ENCODE measurements around the gene PLCH2. TPM values are rescaled to one million over a fixed set of nuclear protein-coding genes. Genes with fewer than 3 reads are reported as not detected.

PLCH2 gene
- total and polyA plus RNA-seq, 2 donors: 7.0 to 13.4 TPM

DNA sequence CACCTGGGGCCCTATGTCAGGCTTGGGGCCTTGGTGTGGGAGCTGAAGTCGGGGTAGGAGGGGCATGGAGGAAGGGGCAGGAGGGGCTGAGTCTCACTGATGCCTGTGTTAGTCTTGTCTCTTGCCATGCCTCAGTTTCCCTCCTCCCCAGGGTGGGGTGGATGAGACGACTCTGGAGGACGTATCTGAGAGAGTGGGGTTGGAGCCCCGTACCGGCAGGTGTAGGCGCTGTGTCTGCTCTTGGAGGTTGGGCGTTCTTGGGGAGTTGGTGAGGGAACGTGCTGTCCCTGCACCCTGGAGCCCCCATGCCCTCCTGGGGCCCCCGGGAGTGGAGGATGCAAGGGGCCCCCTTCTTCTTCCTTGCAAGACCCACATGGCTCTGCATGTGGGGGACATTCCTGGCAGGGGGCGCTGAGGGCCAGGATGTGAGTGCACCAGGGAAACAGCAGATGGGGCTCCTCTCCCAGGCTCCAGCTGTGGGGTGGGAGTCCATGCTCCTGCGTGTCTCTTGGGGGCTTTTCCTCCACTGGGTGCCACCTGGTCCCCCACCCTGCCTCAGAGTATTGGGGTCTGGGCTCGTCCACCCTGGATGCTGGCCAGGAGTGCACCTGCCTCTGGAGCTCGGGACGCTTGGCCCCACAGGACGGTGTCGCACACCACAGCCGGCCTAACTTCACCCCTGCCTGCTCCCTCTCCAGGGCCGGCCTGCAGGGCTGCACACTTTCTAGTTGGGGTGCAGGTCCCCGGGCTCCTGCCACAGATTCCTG, 78.7 kb downstream of the PLCH2 start:
- Histone ChIP-seq H3K4me1 (ENCODE audit: insufficient read depth) (no peaks in the 10 kb centered on the region), H3K4me3 (ENCODE audit: low read depth, low read length) (no peak overlapping the region), H3K27ac (ENCODE audit: low read depth) (no peak overlapping the region), H3K36me3 (ENCODE audit: insufficient read depth) (no peaks in the 10 kb centered on the region)
- WGBS: 62% methylated on average over 19 of the region's 19 CpGs
- DNase-seq (ENCODE audit: extremely low spot score): no peak

Other genes starting within 250 kb of the PLCH2 start
- 27.8 TPM for gene SKI, start 248.0 kb upstream of the PLCH2 start, total RNA-seq
- 60.5 TPM for gene SKI, start 248.0 kb upstream of the PLCH2 start, polyA plus RNA-seq
- gene MORN1, start 84.7 kb upstream of the PLCH2 start, total RNA-seq: 11.1 TPM
- gene MORN1, start 84.7 kb upstream of the PLCH2 start, polyA plus RNA-seq: 4.7 TPM
- 48.1 TPM for gene RER1, start 84.4 kb upstream of the PLCH2 start, total RNA-seq
- 79.0 TPM for gene RER1, start 84.4 kb upstream of the PLCH2 start, polyA plus RNA-seq
- 13.9 TPM for gene PEX10, start 63.7 kb upstream of the PLCH2 start, total RNA-seq
- gene PEX10, start 63.7 kb upstream of the PLCH2 start, polyA plus RNA-seq: 22.9 TPM
- gene PANK4, start 50.3 kb downstream of the PLCH2 start, total RNA-seq: 19.2 TPM
- 28.6 TPM for gene PANK4, start 50.3 kb downstream of the PLCH2 start, polyA plus RNA-seq
- gene HES5, start 54.0 kb downstream of the PLCH2 start, total RNA-seq: 2.5 TPM
- 0.42 TPM for gene HES5, start 54.0 kb downstream of the PLCH2 start, polyA plus RNA-seq
- 19.2 TPM for gene TNFRSF14, start 80.1 kb downstream of the PLCH2 start, total RNA-seq
- gene TNFRSF14, start 80.1 kb downstream of the PLCH2 start, polyA plus RNA-seq: 75.5 TPM
- 8.9 TPM for gene PRXL2B, start 110.5 kb downstream of the PLCH2 start, total RNA-seq
- 25.0 TPM for gene PRXL2B, start 110.5 kb downstream of the PLCH2 start, polyA plus RNA-seq
- 2.6 TPM for gene MMEL1, start 156.7 kb downstream of the PLCH2 start, total RNA-seq
- gene MMEL1, start 156.7 kb downstream of the PLCH2 start, polyA plus RNA-seq: 4.2 TPM

All from urinary bladder (tissue), 4 donors.